CD8-positive, alpha-beta memory T cell (primary cell): ENCODE results near the gene ADAMTSL4. TPM values are rescaled to one million over a fixed set of nuclear protein-coding genes. Genes with fewer than 3 reads are reported as not detected.

ENCODE experiments used
- CTCF ChIA-PET: fragments of 350-600 bp; sonication (Branson Sonifier 250); formaldehyde crosslinking; loops from one replicate; lab custom pipeline; 2021; ENCODE audit warnings: antibody characterized with exemption; lab: Charles Lee
- POLR2A ChIA-PET: fragments of 350-600 bp; sonication (Branson Sonifier 250); formaldehyde crosslinking; loops from one replicate; lab custom pipeline; 2021; ENCODE audit warnings: antibody characterized with exemption; lab: Charles Lee
- DNase-seq, 5 donors: peaks; one replicate each; pipeline versions ENCODE4 v3.0.0 to v3.0.0-alpha.2; 2020 to 2022; ENCODE audit warnings: mixed read lengths in 1 of 5
- H3K27ac ChIP-seq: one replicate; pipeline ENCODE4 v1.7.0; 2013; ENCODE audit warnings: low read depth, mild to moderate bottlenecking, low read length, moderate library complexity
- H3K27me3 ChIP-seq: 2 replicates; pipeline ENCODE4 v1.7.0; 2013; ENCODE audit warnings: low read length, mild to moderate bottlenecking; ENCODE audit not compliant: insufficient read depth, poor library complexity, severe bottlenecking
- H3K36me3 ChIP-seq: 2 replicates; pipeline ENCODE4 v1.7.0; 2013; ENCODE audit warnings: mild to moderate bottlenecking, low read length, moderate library complexity; ENCODE audit not compliant: insufficient read depth
- H3K4me1 ChIP-seq: 2 replicates; pipeline ENCODE4 v1.7.0; 2013; ENCODE audit warnings: mild to moderate bottlenecking, low read length, moderate library complexity; ENCODE audit not compliant: insufficient read depth
- H3K4me3 ChIP-seq: 2 replicates; pipeline ENCODE4 v1.7.0; 2013; ENCODE audit warnings: mild to moderate bottlenecking, low read length
- H3K9me3 ChIP-seq: 2 replicates; pipeline ENCODE4 v1.7.0; 2013; ENCODE audit warnings: mild to moderate bottlenecking, low read length
- H3K27ac Mint-ChIP-seq, 8 donors: one replicate each; pipeline ENCODE4 v1.8.0; 2020 to 2021; ENCODE audit warnings: mixed read lengths in 8 of 8, mild to moderate bottlenecking in 6 of 8, inconsistent platforms in 3 of 8, moderate library complexity in 3 of 8
- H3K27me3 Mint-ChIP-seq, 2 donors: one replicate each; pipeline ENCODE4 v1.8.0; 2020 to 2021; ENCODE audit warnings: mixed read lengths in 2 of 2, mild to moderate bottlenecking in 1 of 2, moderate library complexity in 1 of 2
- H3K36me3 Mint-ChIP-seq, 3 donors: one replicate each; pipeline ENCODE4 v1.8.0; 2020 to 2021; ENCODE audit warnings: mixed read lengths in 3 of 3, inconsistent platforms in 1 of 3, mild to moderate bottlenecking in 1 of 3
- H3K4me1 Mint-ChIP-seq, 3 donors: one replicate each; pipeline ENCODE4 v1.8.0; 2020 to 2021; ENCODE audit warnings: mixed read lengths in 3 of 3, inconsistent platforms in 1 of 3, mild to moderate bottlenecking in 1 of 3
- H3K4me3 Mint-ChIP-seq, 7 donors: one replicate each; pipeline ENCODE4 v1.8.0; 2020 to 2021; ENCODE audit warnings: mixed read lengths in 7 of 7, mild to moderate bottlenecking in 6 of 7, moderate library complexity in 4 of 7, inconsistent platforms in 2 of 7
- H3K9me3 Mint-ChIP-seq, 5 donors: one replicate each; pipeline ENCODE4 v1.8.0; 2020 to 2022; ENCODE audit warnings: mixed read lengths in 5 of 5, mild to moderate bottlenecking in 3 of 5, moderate library complexity in 2 of 5, inconsistent platforms in 1 of 5
- polyA plus RNA-seq: library from polyadenylated mRNA; unstranded; fragments of 300-500 nt; fragmentation: Illumina TruSeq; gene quantifications from one replicate; pipeline ENCODE4 v1.2.3, GENCODE V29; 2021
- total RNA-seq, 2 experiments: library from RNA; stranded (reverse); gene quantifications; one replicate each; pipeline ENCODE4 v1.2.3, GENCODE V29; 2021

ADAMTSL4 gene
- total and polyA plus RNA-seq, 3 experiments from 2014 or later = 0.22 to 0.31 TPM; not detected in 1

- POLR2A ChIA-PET = interaction anchor here (1.0 to 3.7 kb wide), 2 partner anchors 11 to 18 kb away, joined by 3 to 15 read pairs; no protein-coding TSS in a partner anchor
- peak overlapping the region; percentile 22 for H3K4me3 ChIP-seq
Observed at GRCh38 chr1:150549496-150550221, 451 bp downstream of the ADAMTSL4 start.

GRCh38 chr1:150550222-150551050 lies 1.2 kb downstream of the ADAMTSL4 start:
- peak overlapping the region in 6 of 7 donors; percentile 15 to 82 (median 77) for H3K4me3 Mint-ChIP-seq
- Histone ChIP-seq H3K27ac (peak overlapping the region; percentile 67), H3K4me1 (peaks cover 7% of the 10 kb centered on the region), H3K4me3 (no peak overlapping the region), H3K9me3 (no peaks in the 10 kb centered on the region), H3K36me3 (no peaks in the 10 kb centered on the region), H3K27me3 (no peaks in the 10 kb centered on the region)
- peaks cover 0 to 2% (median 2%) of the 10 kb centered on the region in 3 donors for H3K36me3 Mint-ChIP-seq
- peak overlapping the region in 2 of 8 donors; percentile 43 to 77 for H3K27ac Mint-ChIP-seq
- DNase-seq = no peak
- H3K4me1 Mint-ChIP-seq = peaks cover 12 to 32% (median 14%) of the 10 kb centered on the region in 3 donors
- peaks cover 20 to 25% of the 10 kb centered on the region in 2 donors for H3K27me3 Mint-ChIP-seq
- POLR2A ChIA-PET = interaction anchor here (1.4 to 3.7 kb wide), 2 partner anchors 10 to 79 kb away, joined by 6 to 15 read pairs; partner anchors contain the start of gene ENSA
- H3K9me3 Mint-ChIP-seq = no peaks in the 10 kb centered on the region
- CTCF ChIA-PET = interaction anchor here (0.6 to 4.5 kb wide), 3 partner anchors 10 to 14 kb away, joined by 3 to 40 read pairs (median 4); no protein-coding TSS in a partner anchor

More at GRCh38 chr1:150549496-150550221, 451 bp downstream of the ADAMTSL4 start:
- H3K9me3 Mint-ChIP-seq = no peaks in the 10 kb centered on the region
- peaks cover 23 to 24% of the 10 kb centered on the region in 2 donors for H3K27me3 Mint-ChIP-seq
- CTCF ChIA-PET = interaction anchor here (4.5 kb wide), 1 partner anchor 11 kb away, joined by 40 read pairs; no protein-coding TSS in a partner anchor
- H3K4me3 Mint-ChIP-seq = peak overlapping the region; percentile 66 to 88 (median 77)
- Histone ChIP-seq H3K27ac (peak overlapping the region; percentile 67), H3K27me3 (no peaks in the 10 kb centered on the region), H3K9me3 (no peaks in the 10 kb centered on the region), H3K4me1 (peaks cover 7% of the 10 kb centered on the region), H3K36me3 (no peaks in the 10 kb centered on the region)
- H3K36me3 Mint-ChIP-seq = no peaks in the 10 kb centered on the region
- H3K27ac Mint-ChIP-seq = no peak overlapping the region
- peaks cover 11 to 31% (median 14%) of the 10 kb centered on the region in 3 donors for H3K4me1 Mint-ChIP-seq
- DNase-seq = no peak

- Histone ChIP-seq H3K4me3 (no peak overlapping the region), H3K9me3 (no peaks in the 10 kb centered on the region), H3K27ac (peak overlapping the region; percentile 67), H3K36me3 (no peaks in the 10 kb centered on the region), H3K4me1 (peaks cover 7% of the 10 kb centered on the region), H3K27me3 (no peaks in the 10 kb centered on the region)
- H3K27ac Mint-ChIP-seq = peak overlapping the region in 4 of 8 donors; percentile 6 to 52 (median 28)
- H3K4me3 Mint-ChIP-seq = peak overlapping the region in 4 of 7 donors; percentile 24 to 82 (median 40)
- peaks cover 16 to 20% of the 10 kb centered on the region in 2 donors for H3K27me3 Mint-ChIP-seq
- ChIA-PET CTCF (interaction anchor here (0.7 to 4.5 kb wide), 4 partner anchors 9 to 70 kb away, joined by 4 to 40 read pairs (median 6); no protein-coding TSS in a partner anchor), POLR2A (interaction anchor here (0.6 to 3.7 kb wide), 3 partner anchors 10 to 318 kb away, joined by 3 to 15 read pairs (median 6); partner anchors contain the start of gene ENSA)
- no peaks in the 10 kb centered on the region for H3K9me3 Mint-ChIP-seq
- peaks cover 15 to 35% (median 15%) of the 10 kb centered on the region in 3 donors for H3K4me1 Mint-ChIP-seq
- H3K36me3 Mint-ChIP-seq = peaks cover 0 to 5% (median 4%) of the 10 kb centered on the region in 3 donors
- DNase-seq = no peak
Observed at GRCh38 chr1:150551051-150551783, 2.0 kb downstream of the ADAMTSL4 start.

- H3K4me3 ChIP-seq = no peak overlapping the region
- CTCF ChIA-PET = interaction anchor here (0.7 to 4.5 kb wide), 4 partner anchors 8 to 69 kb away, joined by 4 to 40 read pairs (median 6); no protein-coding TSS in a partner anchor
- no peak overlapping the region for H3K27ac Mint-ChIP-seq
- H3K4me1 ChIP-seq = peaks cover 7% of the 10 kb centered on the region
- H3K27me3 ChIP-seq = no peaks in the 10 kb centered on the region
- H3K4me1 Mint-ChIP-seq = peaks cover 15 to 35% (median 15%) of the 10 kb centered on the region in 3 donors
- H3K9me3 ChIP-seq = no peaks in the 10 kb centered on the region
- peaks cover 0 to 7% (median 4%) of the 10 kb centered on the region in 3 donors for H3K36me3 Mint-ChIP-seq
- peaks cover 12 to 15% of the 10 kb centered on the region in 2 donors for H3K27me3 Mint-ChIP-seq
- H3K9me3 Mint-ChIP-seq = no peaks in the 10 kb centered on the region
- POLR2A ChIA-PET = interaction anchor here (0.6 to 3.7 kb wide), 3 partner anchors 9 to 317 kb away, joined by 3 to 15 read pairs (median 6); partner anchors contain the start of gene ENSA
- no peak overlapping the region for H3K4me3 Mint-ChIP-seq
- H3K27ac ChIP-seq = no peak overlapping the region
- no peaks in the 10 kb centered on the region for H3K36me3 ChIP-seq
- no peak for DNase-seq
Observed at GRCh38 chr1:150551784-150552127, 2.5 kb downstream of the ADAMTSL4 start.

DNA sequence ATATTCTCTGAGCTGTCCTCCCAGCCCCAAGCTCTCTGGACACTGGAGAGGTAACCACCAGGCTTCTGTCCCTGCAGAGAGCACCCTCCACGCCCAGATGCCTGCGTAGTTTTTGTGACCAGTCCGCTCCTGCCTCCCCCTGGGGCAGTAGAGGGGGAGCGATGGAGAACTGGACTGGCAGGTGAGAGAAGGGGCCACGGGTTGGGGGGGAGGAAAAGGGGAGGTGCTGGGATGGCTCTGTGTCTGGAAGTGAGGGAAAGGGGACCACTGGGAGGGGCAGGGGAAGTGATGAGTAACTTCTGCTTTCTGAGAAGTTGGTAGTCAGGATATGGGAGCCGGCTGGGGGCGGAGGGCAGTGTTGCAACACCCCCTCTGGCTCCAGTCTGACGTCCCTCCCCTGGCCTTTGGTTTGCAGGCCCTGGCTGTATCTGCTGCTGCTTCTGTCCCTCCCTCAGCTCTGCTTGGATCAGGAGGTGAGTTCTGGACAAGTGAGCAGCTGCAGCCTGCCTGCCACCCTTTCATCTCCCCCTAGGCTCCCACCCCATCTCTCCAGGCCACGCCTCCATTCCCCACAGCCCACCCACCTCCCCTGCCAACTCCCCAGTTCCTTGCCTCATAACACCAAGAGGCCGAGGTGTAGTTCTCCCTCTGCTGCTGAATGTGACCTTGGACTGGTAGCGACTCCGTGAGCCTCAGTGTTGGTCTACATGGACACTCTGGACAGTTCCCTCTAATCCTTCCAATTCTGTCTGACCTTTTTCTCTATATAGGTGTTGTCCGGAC lies 3.1 kb downstream of the ADAMTSL4 start:
- Histone ChIP-seq H3K27ac (peak overlapping the region; percentile 41), H3K27me3 (no peaks in the 10 kb centered on the region), H3K36me3 (no peaks in the 10 kb centered on the region), H3K4me1 (peaks cover 7% of the 10 kb centered on the region), H3K4me3 (no peak overlapping the region), H3K9me3 (no peaks in the 10 kb centered on the region)
- peaks cover 9 to 10% of the 10 kb centered on the region in 2 donors for H3K27me3 Mint-ChIP-seq
- ChIA-PET POLR2A (interaction anchor here (1.4 kb wide), 1 partner anchor 77 kb away, joined by 6 read pairs; the partner anchor contains the start of gene ENSA), CTCF (interaction anchor here (1.6 to 4.5 kb wide), 3 partner anchors 8 to 69 kb away, joined by 4 to 40 read pairs (median 9); no protein-coding TSS in a partner anchor)
- no peaks in the 10 kb centered on the region for H3K9me3 Mint-ChIP-seq
- DNase-seq = no peak
- H3K4me3 Mint-ChIP-seq = peak overlapping the region in 1 of 7 donors; percentile 27
- H3K27ac Mint-ChIP-seq = no peak overlapping the region
- H3K36me3 Mint-ChIP-seq = peaks cover 0 to 7% (median 4%) of the 10 kb centered on the region in 3 donors
- peaks cover 15 to 35% (median 15%) of the 10 kb centered on the region in 3 donors for H3K4me1 Mint-ChIP-seq

DNA sequence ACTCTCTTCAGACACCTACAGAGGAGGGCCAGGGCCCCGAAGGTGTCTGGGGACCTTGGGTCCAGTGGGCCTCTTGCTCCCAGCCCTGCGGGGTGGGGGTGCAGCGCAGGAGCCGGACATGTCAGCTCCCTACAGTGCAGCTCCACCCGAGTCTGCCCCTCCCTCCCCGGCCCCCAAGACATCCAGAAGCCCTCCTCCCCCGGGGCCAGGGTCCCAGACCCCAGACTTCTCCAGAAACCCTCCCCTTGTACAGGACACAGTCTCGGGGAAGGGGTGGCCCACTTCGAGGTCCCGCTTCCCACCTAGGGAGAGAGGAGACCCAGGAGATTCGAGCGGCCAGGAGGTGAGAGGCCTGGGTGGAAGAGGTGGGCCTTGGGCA lies 3.7 kb downstream of the ADAMTSL4 start:
- Mint-ChIP-seq H3K9me3 (no peaks in the 10 kb centered on the region), H3K36me3 (peaks cover 0 to 9% (median 4%) of the 10 kb centered on the region in 3 donors), H3K27ac (no peak overlapping the region), H3K27me3 (peaks cover 9 to 10% of the 10 kb centered on the region in 2 donors), H3K4me3 (peak overlapping the region in 1 of 7 donors; percentile 27), H3K4me1 (peaks cover 15 to 35% (median 15%) of the 10 kb centered on the region in 3 donors)
- Histone ChIP-seq H3K4me3 (no peak overlapping the region), H3K27me3 (no peaks in the 10 kb centered on the region), H3K36me3 (no peaks in the 10 kb centered on the region), H3K4me1 (peaks cover 7% of the 10 kb centered on the region), H3K27ac (peak overlapping the region; percentile 41), H3K9me3 (no peaks in the 10 kb centered on the region)
- ChIA-PET POLR2A (interaction anchor here (1.1 kb wide), 1 partner anchor 11 kb away, joined by 3 read pairs; no protein-coding TSS in a partner anchor), CTCF (interaction anchor here (2.8 kb wide), 1 partner anchor 68 kb away, joined by 9 read pairs; no protein-coding TSS in a partner anchor)
- DNase-seq = no peak
